GM18858 (cell line): ENCODE measurements around the gene CHAT.

Experiments
- ATAC-seq: cut with Tn5 transposase; IDR thresholded peaks from one replicate; pipeline ENCODE4 v1.9.1; 2021; ENCODE audit not compliant: unreplicated experiment

CHAT gene

GRCh38 chr10:49596836-49597235, 17.0 kb upstream of the CHAT start:
- ATAC-seq: no peak

- no peak for ATAC-seq
Observed at GRCh38 chr10:49597426-49598163, 16.2 kb upstream of the CHAT start.

- ATAC-seq: no peak
Observed at GRCh38 chr10:49598164-49598856, 15.5 kb upstream of the CHAT start.

- ATAC-seq: no peak
Observed at GRCh38 chr10:49598986-49599385, 14.9 kb upstream of the CHAT start.

- ATAC-seq: no peak
Observed at GRCh38 chr10:49599546-49599945, 14.3 kb upstream of the CHAT start.

GRCh38 chr10:49600046-49600445, 13.8 kb upstream of the CHAT start:
- ATAC-seq: no peak

- no peak for ATAC-seq
Observed at GRCh38 chr10:49600781-49601400, 12.9 kb upstream of the CHAT start.

GRCh38 chr10:49601857-49602256, 12.0 kb upstream of the CHAT start:
- no peak for ATAC-seq

GRCh38 chr10:49602380-49603023, 11.3 kb upstream of the CHAT start:
- no peak for ATAC-seq

GRCh38 chr10:49605216-49605938, 8.5 kb upstream of the CHAT start:
- ATAC-seq: no peak

- no peak for ATAC-seq
Observed at GRCh38 chr10:49605939-49606509, 7.8 kb upstream of the CHAT start.

- ATAC-seq: no peak
Observed at GRCh38 chr10:49606981-49607535, 6.8 kb upstream of the CHAT start.

GRCh38 chr10:49608166-49609005, 5.5 kb upstream of the CHAT start:
- no peak for ATAC-seq

GRCh38 chr10:49609006-49609282, 4.9 kb upstream of the CHAT start:
- no peak for ATAC-seq

- no peak for ATAC-seq
Observed at GRCh38 chr10:49609283-49610113, 4.3 kb upstream of the CHAT start.

- ATAC-seq: no peak
Observed at GRCh38 chr10:49610114-49610457, 3.8 kb upstream of the CHAT start, which contains the start of gene SLC18A3. Gene SLC18A3, plus strand, starts transcription at chr10:49610310. Its CDS starts 431 bp downstream, at chr10:49610741.

- ATAC-seq: no peak
Observed at GRCh38 chr10:49610458-49611165, 3.2 kb upstream of the CHAT start.

- no peak for ATAC-seq
Observed at GRCh38 chr10:49611166-49611815, 2.5 kb upstream of the CHAT start.
